ENCODE data around the gene PPY. TPM values are rescaled to one million over a fixed set of nuclear protein-coding genes. Genes with fewer than 3 reads are reported as not detected.

PPY gene
- total RNA-seq, 1 donor from 2014 or later, result not detected

- DNase-seq (ENCODE audit: low read depth, low spot score), result no peak
- H3K9me3 Mint-ChIP-seq, result peaks cover 3% of the 10 kb centered on the region
- H3K27me3 Mint-ChIP-seq (ENCODE audit: low read depth), result peaks cover 49% of the 10 kb centered on the region
These were observed 15.0 kb downstream of the PPY start for GRCh38 chr17:43927060-43927864.

GRCh38 chr17:43924558-43924957 lies 17.7 kb downstream of the PPY start:
- no peak overlapping the region for H3K27ac Mint-ChIP-seq (ENCODE audit: unreplicated experiment)
- H3K36me3 Mint-ChIP-seq (ENCODE audit: low read depth), result no peaks in the 10 kb centered on the region
- DNase-seq (ENCODE audit: low read depth, low spot score), result no peak
- H3K9me3 Mint-ChIP-seq, result peaks cover 3% of the 10 kb centered on the region
- no peaks in the 10 kb centered on the region for H3K4me1 Mint-ChIP-seq
- no peak for TF ChIP-seq CTCF (conservative IDR thresholded peaks at IDR 0.05)
- no peak overlapping the region for H3K4me3 Mint-ChIP-seq
- H3K27me3 Mint-ChIP-seq (ENCODE audit: low read depth), result peaks cover 45% of the 10 kb centered on the region

More at GRCh38 chr17:43927060-43927864, 15.0 kb downstream of the PPY start:
- TF ChIP-seq CTCF (conservative IDR thresholded peaks at IDR 0.05), result no peak
- no peak overlapping the region for H3K27ac Mint-ChIP-seq (ENCODE audit: unreplicated experiment)
- no peaks in the 10 kb centered on the region for H3K4me1 Mint-ChIP-seq
- no peaks in the 10 kb centered on the region for H3K36me3 Mint-ChIP-seq (ENCODE audit: low read depth)
- no peak overlapping the region for H3K4me3 Mint-ChIP-seq

GRCh38 chr17:43920500-43921095 lies 21.7 kb downstream of the PPY start:
- no peak overlapping the region for H3K4me3 Mint-ChIP-seq

GRCh38 chr17:43918026-43918389 lies 24.3 kb downstream of the PPY start:
- H3K27me3 Mint-ChIP-seq (ENCODE audit: low read depth), result peaks cover 6% of the 10 kb centered on the region
- no peak overlapping the region for H3K4me3 Mint-ChIP-seq

More at GRCh38 chr17:43920500-43921095, 21.7 kb downstream of the PPY start:
- H3K36me3 Mint-ChIP-seq (ENCODE audit: low read depth), result no peaks in the 10 kb centered on the region
- no peak for DNase-seq (ENCODE audit: low read depth, low spot score)
- peaks cover 3% of the 10 kb centered on the region for H3K9me3 Mint-ChIP-seq
- H3K27ac Mint-ChIP-seq (ENCODE audit: unreplicated experiment), result no peak overlapping the region
- peaks cover 17% of the 10 kb centered on the region for H3K27me3 Mint-ChIP-seq (ENCODE audit: low read depth)
- TF ChIP-seq CTCF (conservative IDR thresholded peaks at IDR 0.05), result no peak
- H3K4me1 Mint-ChIP-seq, result no peaks in the 10 kb centered on the region

More at GRCh38 chr17:43918026-43918389, 24.3 kb downstream of the PPY start:
- no peaks in the 10 kb centered on the region for H3K9me3 Mint-ChIP-seq
- DNase-seq (ENCODE audit: low read depth, low spot score), result no peak
- H3K4me1 Mint-ChIP-seq, result no peaks in the 10 kb centered on the region
- peak; percentile 1 for TF ChIP-seq CTCF (conservative IDR thresholded peaks at IDR 0.05)
- H3K36me3 Mint-ChIP-seq (ENCODE audit: low read depth), result no peaks in the 10 kb centered on the region
- H3K27ac Mint-ChIP-seq (ENCODE audit: unreplicated experiment), result no peak overlapping the region

Data from neural crest cell (in vitro differentiated cells).